ENCODE data around the gene ENOPH1.
"Not testable (repeated sequence)": the region's sequence is repeated elsewhere in the genome, so short reads cannot be mapped to it uniquely, and the experiment has no call there.

The ENOPH1 gene

DNA sequence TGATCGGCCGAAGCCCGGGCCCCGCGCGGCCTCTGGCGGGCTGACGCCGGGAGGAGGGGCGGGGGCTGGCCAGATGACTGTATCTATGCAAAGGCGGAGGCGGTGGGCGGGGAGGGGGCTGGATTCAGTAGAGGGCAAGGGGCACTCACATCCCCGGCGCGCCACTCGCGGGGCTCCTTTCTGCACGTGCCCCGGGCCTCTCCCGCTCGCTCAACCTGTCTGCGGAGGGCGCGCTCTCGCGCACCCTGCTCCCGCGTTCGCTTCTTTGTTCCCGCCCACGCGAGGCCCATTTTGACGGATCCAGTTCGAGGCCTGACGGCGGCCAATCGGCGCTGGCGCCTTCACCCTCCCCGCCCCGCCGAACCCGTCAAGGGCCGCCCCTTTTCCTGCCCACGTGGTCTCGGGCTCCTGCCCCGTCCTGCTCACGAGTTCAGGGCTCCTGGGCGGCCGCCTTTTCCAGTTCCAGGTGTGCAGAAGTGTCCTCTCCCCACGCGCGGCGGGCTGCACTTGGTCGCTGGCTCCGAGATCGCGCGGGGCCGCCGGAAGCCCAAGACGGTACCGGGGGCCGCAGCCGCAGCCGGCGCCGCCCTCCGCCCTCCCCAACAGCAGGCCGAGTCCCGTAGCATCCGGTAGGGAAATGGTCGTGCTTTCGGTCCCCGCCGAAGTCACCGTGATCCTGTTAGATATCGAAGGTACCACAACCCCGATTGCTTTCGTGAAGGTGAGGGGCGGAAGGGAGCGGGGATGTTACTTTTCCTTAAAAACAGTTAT, at the start of gene ENOPH1, which contains the start of gene HNRNPDL:
Gene ENOPH1 (plus strand): TSS at position 398 of the 771 bp plus-strand sequence. CDS start 240 bp downstream, at position 638.
Gene HNRNPDL (minus strand): TSS at position 270 of the 771 bp plus-strand sequence. CDS start 772 bp downstream, outside the sequence.
- peaks cover 59% of the 10 kb centered on the region for H3K4me1 Mint-ChIP-seq
- H3K4me3 Mint-ChIP-seq, result peak within 1 kb of the TSS; percentile 98
- peak within 1 kb of the TSS; percentile 97 for H3K27ac Mint-ChIP-seq
- no peaks in the 10 kb centered on the region for H3K9me3 Mint-ChIP-seq
- peaks cover 44% of the 10 kb centered on the region for H3K36me3 Mint-ChIP-seq
- H3K27me3 Mint-ChIP-seq, result no peaks in the 10 kb centered on the region
- peak; percentile 87 for ATAC-seq

DNA sequence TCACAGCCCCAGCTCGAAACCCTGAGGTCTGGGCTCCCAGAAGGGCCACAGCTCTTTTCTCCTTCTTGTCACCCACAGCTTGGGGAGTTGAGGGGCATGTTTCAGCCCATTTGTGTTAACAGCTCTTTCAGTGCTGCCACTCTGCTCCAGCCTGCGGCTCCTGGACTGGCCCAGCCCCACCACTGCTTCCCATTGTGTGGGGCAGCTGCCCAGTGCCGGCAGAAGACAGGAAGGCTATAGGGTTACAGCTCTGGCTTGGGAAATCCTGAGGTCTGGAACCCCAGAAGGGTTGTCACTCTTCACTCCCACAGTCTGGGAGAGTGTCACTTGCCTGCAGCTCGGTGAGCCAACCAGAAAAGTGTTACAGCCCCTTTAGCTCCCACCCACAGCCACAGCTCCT, 49.6 kb upstream of the ENOPH1 start:
- Mint-ChIP-seq H3K36me3 (peaks cover 29% of the 10 kb centered on the region), H3K27ac (no peak overlapping the region), H3K4me1 (peaks cover 9% of the 10 kb centered on the region), H3K9me3 (peaks cover 3% of the 10 kb centered on the region), H3K27me3 (no peaks in the 10 kb centered on the region), H3K4me3 (no peak overlapping the region)
- no peak for ATAC-seq

DNA sequence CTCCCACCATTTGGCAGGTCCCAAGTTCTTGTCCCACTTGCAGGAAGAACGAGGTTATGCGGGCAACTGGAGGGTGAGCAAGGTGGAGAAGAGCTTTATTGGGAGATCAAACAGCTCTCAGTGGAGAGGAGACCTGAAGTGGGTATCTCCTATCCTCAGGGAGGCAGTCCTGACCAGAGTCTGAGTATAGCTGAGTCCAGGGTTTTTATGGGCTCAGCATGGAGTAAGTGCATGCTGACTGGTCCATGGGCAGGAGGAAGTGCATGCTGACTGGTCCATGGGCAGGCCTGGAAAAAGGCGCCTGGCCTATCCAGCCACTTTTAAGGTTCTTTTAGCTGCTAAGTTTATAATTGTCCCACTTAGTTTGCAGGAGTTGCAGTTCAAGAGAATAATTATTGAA, 49.2 kb upstream of the ENOPH1 start:
- no peak for ATAC-seq
- no peak overlapping the region for H3K4me3 Mint-ChIP-seq
- H3K27me3 Mint-ChIP-seq, result no peaks in the 10 kb centered on the region
- H3K4me1 Mint-ChIP-seq, result peaks cover 5% of the 10 kb centered on the region
- peaks cover 4% of the 10 kb centered on the region for H3K9me3 Mint-ChIP-seq
- H3K27ac Mint-ChIP-seq, result no peak overlapping the region
- peaks cover 27% of the 10 kb centered on the region for H3K36me3 Mint-ChIP-seq

DNA sequence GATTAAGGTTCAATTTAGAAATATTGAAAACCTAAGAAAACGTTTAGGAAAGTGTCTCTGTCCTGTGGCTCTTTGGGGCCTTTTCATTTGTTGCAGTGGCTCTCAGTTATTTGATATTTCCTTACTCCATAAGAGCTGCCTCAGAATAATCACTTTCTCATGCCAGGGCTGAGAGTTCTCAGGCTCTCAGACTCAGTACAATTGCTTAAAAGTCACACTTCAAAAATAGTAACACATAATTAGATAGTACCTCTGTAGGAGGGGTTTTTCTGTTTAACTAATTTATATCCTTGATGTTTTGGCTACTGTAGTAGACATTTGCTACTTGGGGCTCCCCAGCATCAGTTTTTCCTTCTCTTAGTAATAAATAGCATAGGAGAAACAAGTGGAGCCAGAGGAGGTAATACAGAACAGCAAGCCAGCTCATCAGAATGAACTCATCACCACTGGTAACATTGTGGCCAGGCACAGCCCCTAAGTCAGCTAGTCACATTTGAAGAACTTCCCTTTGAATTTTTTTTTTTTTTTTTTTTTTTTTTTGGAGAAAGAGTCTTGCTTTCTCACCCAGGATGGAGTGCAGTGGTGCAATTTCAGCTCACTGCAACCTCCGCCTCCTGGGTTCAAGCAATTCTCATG, 48.6 kb upstream of the ENOPH1 start:
- Mint-ChIP-seq H3K27me3 (no peaks in the 10 kb centered on the region), H3K36me3 (peaks cover 23% of the 10 kb centered on the region), H3K4me1 (no peaks in the 10 kb centered on the region), H3K9me3 (peaks cover 4% of the 10 kb centered on the region), H3K4me3 (no peak overlapping the region), H3K27ac (no peak overlapping the region)
- ATAC-seq, result no peak

DNA sequence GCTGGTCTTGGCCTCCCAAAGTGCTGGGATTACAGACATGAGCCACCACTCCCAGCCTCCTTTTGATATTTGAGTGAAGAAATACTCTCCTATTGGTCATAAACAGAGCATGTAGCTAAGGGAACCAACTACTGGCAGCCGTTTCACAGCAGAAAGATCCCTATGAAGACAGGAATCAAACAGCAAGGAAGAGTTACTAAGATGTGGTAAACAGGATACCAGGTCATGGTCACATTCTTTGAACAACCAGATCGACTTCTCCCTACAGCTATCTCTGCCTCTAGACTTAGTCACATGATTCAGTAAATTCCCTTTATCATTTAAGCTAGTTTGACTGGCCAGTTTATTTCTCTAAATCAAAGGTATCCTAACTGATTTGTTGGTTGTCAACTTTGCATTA, 47.6 kb upstream of the ENOPH1 start:
- no peak overlapping the region for H3K4me3 Mint-ChIP-seq
- no peak overlapping the region for H3K27ac Mint-ChIP-seq
- no peaks in the 10 kb centered on the region for H3K4me1 Mint-ChIP-seq
- H3K9me3 Mint-ChIP-seq, result peaks cover 4% of the 10 kb centered on the region
- no peak for ATAC-seq
- no peaks in the 10 kb centered on the region for H3K27me3 Mint-ChIP-seq
- H3K36me3 Mint-ChIP-seq, result peaks cover 20% of the 10 kb centered on the region

DNA sequence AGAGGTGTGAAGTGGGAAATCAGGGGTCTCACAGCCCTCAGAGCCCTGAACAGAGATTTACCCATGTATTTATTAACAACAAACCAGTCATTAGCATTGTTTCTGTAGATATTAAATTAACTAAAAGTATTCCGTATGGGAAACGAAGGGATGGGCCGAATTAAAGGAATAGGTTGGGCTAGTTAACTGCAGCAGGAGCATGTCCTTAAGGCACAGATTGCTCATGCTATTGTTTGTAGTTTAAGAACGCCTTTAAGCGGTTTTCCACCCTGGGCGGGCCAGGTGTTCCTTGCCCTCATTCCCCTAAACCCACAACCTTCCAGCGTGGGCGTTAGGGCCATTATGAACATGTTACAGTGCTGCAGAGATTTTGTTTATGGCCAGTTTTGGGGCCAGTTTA, 44.1 kb upstream of the ENOPH1 start:
- H3K27me3 Mint-ChIP-seq, H3K4me1 Mint-ChIP-seq, ATAC-seq, H3K4me3 Mint-ChIP-seq, H3K36me3 Mint-ChIP-seq, H3K9me3 Mint-ChIP-seq, H3K27ac Mint-ChIP-seq: not testable (repeated sequence)

DNA sequence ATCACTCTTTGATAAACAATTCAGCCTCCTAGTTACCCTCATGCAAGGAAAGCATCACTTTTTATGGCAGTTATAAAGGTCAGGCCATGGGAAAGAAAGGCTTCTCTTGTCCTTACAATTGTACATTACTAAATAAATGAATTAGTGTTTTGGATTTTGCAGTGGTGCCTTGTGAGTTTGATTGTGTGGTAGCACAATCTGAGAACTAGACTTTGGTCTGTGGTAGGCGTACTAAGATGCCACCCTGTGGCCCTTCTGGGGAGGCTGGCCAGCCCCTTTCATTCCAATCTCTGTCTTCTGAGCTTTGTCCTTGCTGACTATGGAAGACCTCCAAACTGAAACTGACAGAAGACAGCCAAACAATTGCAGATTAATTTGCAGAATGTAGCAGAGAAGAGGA, 42.0 kb upstream of the ENOPH1 start:
- Mint-ChIP-seq H3K27me3 (no peaks in the 10 kb centered on the region), H3K9me3 (peaks cover 4% of the 10 kb centered on the region), H3K27ac (no peak overlapping the region), H3K4me1 (no peaks in the 10 kb centered on the region), H3K36me3 (peaks cover 6% of the 10 kb centered on the region), H3K4me3 (no peak overlapping the region)
- no peak for ATAC-seq

DNA sequence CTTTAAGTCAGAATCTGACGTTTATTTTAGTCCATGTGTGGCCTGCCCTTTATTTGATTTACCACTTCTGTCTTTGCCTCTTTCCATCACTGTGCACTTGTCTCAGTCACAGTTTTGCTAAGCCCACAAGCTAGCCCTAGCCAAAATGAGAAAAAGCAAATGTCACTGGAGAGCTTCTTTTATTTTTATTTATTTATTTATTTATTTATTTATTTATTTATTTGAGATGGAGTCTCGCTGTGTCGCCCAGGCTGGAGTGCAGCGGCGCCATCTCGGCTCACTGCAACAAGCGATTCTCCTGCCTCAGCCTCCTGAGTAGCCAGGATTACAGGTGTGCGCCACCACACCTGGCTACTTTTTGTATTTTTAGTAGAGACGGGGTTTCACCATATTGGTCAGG, 40.3 kb upstream of the ENOPH1 start:
- not testable (repeated sequence) for H3K36me3 Mint-ChIP-seq, H3K4me1 Mint-ChIP-seq, ATAC-seq, H3K9me3 Mint-ChIP-seq, H3K4me3 Mint-ChIP-seq, H3K27ac Mint-ChIP-seq, H3K27me3 Mint-ChIP-seq

DNA sequence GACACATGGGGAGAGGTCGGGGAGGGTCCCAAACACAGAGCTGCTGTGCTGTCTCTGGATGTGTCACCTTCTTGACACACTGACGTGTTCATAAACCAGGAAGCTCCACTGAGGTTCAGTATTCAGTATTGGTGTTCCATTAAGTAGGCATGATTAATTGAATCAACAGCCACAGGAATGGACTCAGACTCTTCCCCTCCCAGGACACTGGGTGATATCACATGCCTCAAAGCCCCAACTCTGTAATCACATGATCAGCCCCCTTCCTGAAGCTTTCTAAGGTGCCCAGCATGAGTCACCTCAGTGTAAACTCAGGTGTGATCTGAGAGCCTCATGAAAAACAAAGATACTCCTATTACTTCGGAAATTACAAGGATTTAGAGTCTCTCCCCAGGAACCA, 35.5 kb upstream of the ENOPH1 start:
- peaks cover 13% of the 10 kb centered on the region for H3K27me3 Mint-ChIP-seq

DNA sequence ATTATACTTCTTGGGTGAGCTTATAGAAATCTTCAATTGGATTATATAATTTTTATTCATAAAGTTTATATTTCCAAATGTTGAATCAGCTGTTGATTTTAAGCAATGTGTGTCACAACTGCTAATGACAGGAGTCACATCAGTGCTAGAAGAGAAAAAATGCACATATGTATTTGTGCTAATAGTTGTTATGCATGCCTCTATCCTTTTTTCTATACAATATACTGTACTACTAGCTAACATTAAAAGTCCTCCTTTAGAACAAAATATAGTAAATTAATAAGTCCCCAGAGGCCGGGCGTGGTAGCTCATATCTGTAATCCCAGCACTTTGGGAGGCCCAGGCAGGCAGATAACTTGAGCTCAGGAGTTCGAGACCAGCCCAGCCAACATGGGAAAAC, 32.9 kb upstream of the ENOPH1 start:
- no peak overlapping the region for H3K27ac Mint-ChIP-seq
- H3K36me3 Mint-ChIP-seq, result no peaks in the 10 kb centered on the region
- H3K4me3 Mint-ChIP-seq, result no peak overlapping the region
- H3K9me3 Mint-ChIP-seq, result no peaks in the 10 kb centered on the region
- peaks cover 13% of the 10 kb centered on the region for H3K27me3 Mint-ChIP-seq
- no peaks in the 10 kb centered on the region for H3K4me1 Mint-ChIP-seq
- no peak for ATAC-seq

More for the DNA sequence above, 35.5 kb upstream of the ENOPH1 start:
- Mint-ChIP-seq H3K9me3 (no peaks in the 10 kb centered on the region), H3K36me3 (no peaks in the 10 kb centered on the region), H3K4me1 (no peaks in the 10 kb centered on the region), H3K27ac (no peak overlapping the region), H3K4me3 (no peak overlapping the region)
- ATAC-seq, result no peak

DNA sequence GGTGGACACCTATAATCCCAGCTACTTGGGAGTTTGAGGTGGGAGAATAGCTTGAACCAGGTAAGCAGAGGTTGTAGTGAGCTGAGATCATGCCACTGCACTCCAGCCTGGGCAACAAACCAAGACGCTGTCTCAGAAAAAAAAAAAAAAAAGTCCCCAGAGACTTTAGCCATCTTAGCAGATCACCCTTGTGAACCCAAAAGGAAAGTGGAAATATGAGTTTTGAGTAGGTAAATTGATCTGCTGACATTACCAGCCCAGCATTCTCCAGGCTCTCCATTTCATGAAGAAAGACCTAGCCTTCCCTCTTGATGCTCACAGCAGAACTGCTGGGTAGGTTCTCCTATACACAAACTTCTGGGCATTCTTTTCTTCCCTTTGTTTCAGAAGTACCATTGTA, 32.1 kb upstream of the ENOPH1 start:
- no peaks in the 10 kb centered on the region for H3K9me3 Mint-ChIP-seq
- ATAC-seq, result no peak
- H3K27ac Mint-ChIP-seq, result no peak overlapping the region
- H3K4me1 Mint-ChIP-seq, result no peaks in the 10 kb centered on the region
- peaks cover 13% of the 10 kb centered on the region for H3K27me3 Mint-ChIP-seq
- H3K4me3 Mint-ChIP-seq, result no peak overlapping the region
- no peaks in the 10 kb centered on the region for H3K36me3 Mint-ChIP-seq

DNA sequence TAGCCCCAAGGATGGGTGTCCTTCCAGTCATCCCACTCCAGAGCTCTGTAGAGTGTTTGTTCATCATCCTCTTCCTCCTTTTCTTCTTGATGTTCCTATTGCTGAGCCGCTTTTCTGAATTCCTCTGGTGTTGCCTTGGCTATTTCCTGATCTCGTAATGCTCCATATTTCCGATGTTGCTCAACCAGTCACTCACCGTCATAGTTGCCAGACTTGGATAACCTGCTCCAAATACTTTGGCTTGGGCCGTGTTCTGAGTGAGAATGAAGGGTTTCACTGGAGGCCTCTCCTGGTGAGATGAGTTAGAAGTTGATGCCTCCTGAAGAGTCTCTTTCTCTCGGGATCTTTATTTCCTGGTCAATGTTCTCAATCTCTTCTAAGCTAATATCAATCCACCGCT, 28.8 kb upstream of the ENOPH1 start:
- no peaks in the 10 kb centered on the region for H3K4me1 Mint-ChIP-seq
- ATAC-seq, result no peak
- H3K36me3 Mint-ChIP-seq, result no peaks in the 10 kb centered on the region
- H3K27me3 Mint-ChIP-seq, result peaks cover 13% of the 10 kb centered on the region
- no peak overlapping the region for H3K4me3 Mint-ChIP-seq
- H3K9me3 Mint-ChIP-seq, result no peaks in the 10 kb centered on the region
- H3K27ac Mint-ChIP-seq, result no peak overlapping the region

DNA sequence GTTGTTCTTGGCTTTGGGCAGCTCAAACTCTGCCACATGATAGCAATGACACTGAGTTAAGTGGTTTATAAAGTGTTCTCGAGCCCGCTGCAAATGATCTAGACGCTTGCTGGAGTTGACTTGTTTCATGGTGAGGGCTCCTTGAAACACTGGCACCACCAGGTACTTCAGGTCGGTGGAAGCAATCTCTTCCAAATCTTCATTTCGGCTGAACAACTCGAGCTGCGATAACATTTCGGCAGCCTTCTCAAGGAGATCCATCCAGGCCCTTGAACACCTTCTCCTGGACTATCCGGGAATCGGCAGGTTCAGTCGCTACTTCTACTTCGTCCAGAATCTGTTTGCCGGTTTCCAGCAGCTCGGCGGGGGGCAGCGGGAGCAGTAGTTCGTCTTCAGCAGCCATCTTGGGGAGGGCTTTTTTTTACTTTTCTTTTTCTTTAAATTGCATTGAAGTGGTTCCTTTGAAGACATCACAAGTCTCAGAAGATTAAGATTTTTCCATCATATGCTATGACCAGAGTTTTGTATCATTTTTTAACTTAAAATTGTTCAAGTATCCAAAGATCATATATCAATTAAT, 28.1 kb upstream of the ENOPH1 start:
- H3K4me3 Mint-ChIP-seq, result no peak overlapping the region
- H3K27ac Mint-ChIP-seq, result no peak overlapping the region
- no peaks in the 10 kb centered on the region for H3K36me3 Mint-ChIP-seq
- ATAC-seq, result no peak
- peaks cover 13% of the 10 kb centered on the region for H3K27me3 Mint-ChIP-seq
- H3K4me1 Mint-ChIP-seq, result no peaks in the 10 kb centered on the region
- H3K9me3 Mint-ChIP-seq, result no peaks in the 10 kb centered on the region

DNA sequence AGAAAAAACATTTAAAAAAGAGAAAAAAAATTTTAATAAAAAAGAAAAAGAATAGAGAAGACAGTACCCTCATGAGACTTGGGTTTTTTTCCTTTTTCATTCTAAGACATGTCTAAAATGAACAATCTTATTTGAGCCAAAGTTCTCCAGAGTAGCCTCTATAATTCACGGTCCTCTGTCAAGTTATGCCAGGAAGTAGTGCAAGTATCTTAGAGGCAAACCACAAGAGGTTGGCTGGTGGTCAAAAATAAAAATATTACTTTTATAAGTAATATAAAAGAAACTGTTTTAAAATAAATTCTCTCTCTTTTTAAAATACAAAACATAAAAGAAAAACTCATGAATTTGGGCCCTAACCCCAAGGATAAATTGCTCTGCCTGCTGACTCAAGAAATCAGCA, 26.7 kb upstream of the ENOPH1 start:
- H3K4me1 Mint-ChIP-seq, result no peaks in the 10 kb centered on the region
- peaks cover 11% of the 10 kb centered on the region for H3K27me3 Mint-ChIP-seq

DNA sequence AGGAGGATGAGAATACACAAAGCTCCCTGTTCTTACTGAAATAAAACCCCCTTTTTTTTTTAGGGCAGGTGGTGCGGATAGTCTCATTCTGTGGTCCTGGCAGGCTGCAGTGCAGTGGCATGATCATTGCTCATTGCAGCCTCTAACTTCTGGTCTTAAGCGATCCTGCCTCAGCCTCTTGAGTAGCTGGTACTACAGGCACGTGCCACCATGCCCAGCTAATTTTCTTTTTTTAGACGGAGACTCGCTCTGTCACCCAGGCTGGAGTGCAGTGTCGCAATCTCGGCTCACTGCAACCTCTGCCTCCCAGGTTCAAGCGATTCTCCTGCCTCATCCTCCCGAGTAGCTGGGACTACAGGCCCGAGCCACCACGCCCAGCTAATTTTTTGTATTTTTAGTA, 15.3 kb upstream of the ENOPH1 start:
- ATAC-seq, H3K36me3 Mint-ChIP-seq, H3K27ac Mint-ChIP-seq, H3K9me3 Mint-ChIP-seq, H3K4me3 Mint-ChIP-seq, H3K4me1 Mint-ChIP-seq, H3K27me3 Mint-ChIP-seq: not testable (repeated sequence)

More for the DNA sequence above, 26.7 kb upstream of the ENOPH1 start:
- no peak for ATAC-seq
- Mint-ChIP-seq H3K9me3 (no peaks in the 10 kb centered on the region), H3K36me3 (no peaks in the 10 kb centered on the region), H3K4me3 (no peak overlapping the region), H3K27ac (no peak overlapping the region)

DNA sequence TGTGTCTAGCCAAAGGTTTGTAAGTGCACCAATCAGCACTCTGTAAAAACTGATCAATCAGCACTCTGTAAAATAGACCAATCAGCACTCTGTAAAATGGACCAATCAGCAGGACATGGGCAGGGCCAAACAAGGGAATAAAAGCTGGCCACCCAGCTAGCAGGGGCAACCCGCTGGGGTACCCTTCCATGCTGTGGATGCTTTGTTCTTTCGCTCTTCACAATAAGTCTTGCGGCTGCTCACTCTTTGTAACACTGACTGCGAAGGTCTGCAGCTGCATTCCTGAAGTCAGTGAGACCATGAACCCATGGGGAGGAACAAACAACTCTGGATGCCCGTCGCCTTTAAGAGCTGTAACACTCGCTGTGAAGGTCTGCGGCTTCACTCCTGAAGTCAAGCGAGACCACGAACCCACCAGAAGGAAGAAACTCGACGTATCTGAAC, 14.4 kb upstream of the ENOPH1 start:
- no peak for ATAC-seq
- Mint-ChIP-seq H3K36me3 (peaks cover 5% of the 10 kb centered on the region), H3K9me3 (peaks cover 9% of the 10 kb centered on the region), H3K27me3 (peaks cover 9% of the 10 kb centered on the region), H3K4me3 (peak overlapping the region; percentile 16), H3K4me1 (peaks cover 10% of the 10 kb centered on the region), H3K27ac (peak overlapping the region; percentile 21)
